Heart right ventricle (tissue), 16 donors: ENCODE results near the gene APCDD1. TPM values are rescaled to one million over a fixed set of nuclear protein-coding genes. Genes with fewer than 3 reads are reported as not detected.
A peak's percentile ranks its signal among the peaks of the same experiment; 100 is the strongest.

Experiments
- ATAC-seq, 8 donors: fragments of 200-7000 bp; cut with Tn5 transposase; one replicate each; pipeline ENCODE4 v1.9.1; 2020; ENCODE audit warnings: mild to moderate bottlenecking in 8 of 8, moderate library complexity in 8 of 8, moderate number of reproducible peaks in 1 of 8
- DNase-seq, 2 donors: peaks; one replicate each; pipeline ENCODE4 v3.0.0-alpha.2; 2020
- H3K27ac ChIP-seq, 10 donors: fragments of 200-600 bp; sonication (generic) in 2 of 10; one replicate each; pipeline versions ENCODE4 v1.5.0 to v1.8.0; 2020 to 2022; ENCODE audit warnings: mild to moderate bottlenecking in 3 of 10
- H3K27me3 ChIP-seq, 7 donors: fragments of 200-600 bp; one replicate each; pipeline ENCODE4 v1.8.0; 2021 to 2022; ENCODE audit warnings: mild to moderate bottlenecking in 2 of 7
- H3K36me3 ChIP-seq, 9 donors: fragments of 200-600 bp; sonication (generic) in 1 of 9; one replicate each; pipeline versions ENCODE4 v1.5.0 to v1.8.0; 2020 to 2022; ENCODE audit warnings: mild to moderate bottlenecking in 2 of 9
- H3K4me1 ChIP-seq, 9 donors: fragments of 200-600 bp; sonication (generic) in 1 of 9; one replicate each; pipeline versions ENCODE4 v1.5.0 to v1.8.0; 2020 to 2022; ENCODE audit warnings: mild to moderate bottlenecking in 4 of 9
- H3K4me3 ChIP-seq, 10 donors: fragments of 200-600 bp; sonication (generic) in 2 of 10; one replicate each; pipeline versions ENCODE4 v1.5.0 to v1.8.0; 2020 to 2022; ENCODE audit warnings: mild to moderate bottlenecking in 7 of 10, moderate library complexity in 2 of 10
- H3K9me3 ChIP-seq, 11 donors: fragments of 200-600 bp in 10 of 11; sonication (generic) in 2 of 11; one replicate each; pipeline versions ENCODE4 v1.5.0 to v1.8.0; 2013 to 2022; ENCODE audit warnings: mild to moderate bottlenecking in 2 of 11, control low read depth in 1 of 11, moderate library complexity in 1 of 11
- CTCF ChIP-seq, 9 donors: fragments of 200-600 bp; sonication (generic) in 2 of 9; IDR thresholded peaks; one replicate each; pipeline versions ENCODE4 v1.5.0 to v1.8.0; 2021 to 2022; ENCODE audit warnings: antibody characterized with exemption in 9 of 9, mild to moderate bottlenecking in 5 of 9, moderate library complexity in 1 of 9
- WGBS, 2 donors: extraction: QIAGEN DNeasy Blood & Tissue Kit; methylation state at CpG; one replicate each; pipeline ENCODE4 v1.1.7; 2013; ENCODE audit warnings: inconsistent platforms in 1 of 2; 5-methylcytosine and 5-hydroxymethylcytosine counted together
- intact Hi-C, 10 donors: fragments of 100-400 bp; cut with DNase I; formaldehyde crosslinking; loops; one replicate each; pipeline versions ENCODE4 v1.11.1 to v1.14.2; 2022
- polyA plus RNA-seq, 2 donors: library from polyadenylated mRNA; stranded (reverse); fragments of 200-250 nt; gene quantifications; one replicate each; pipeline ENCODE4 v1.2.3, GENCODE V29; 2013
- total RNA-seq, 10 donors: library from RNA; stranded (reverse); fragmentation: NEBNext Ultra II Directional in 3 of 10; extraction: Animal tissue kit (Norgen Biotek cat#: 25700) in 3 of 10; gene quantifications; one replicate each; pipeline versions ENCODE4 v1.2.1 to v1.2.4, GENCODE V29; 2021 to 2023
- donor health status: Arrhythmogenic right ventricular cardiomyopathy.
- donor health status: ischemic (EF 13 %, LVEDD 7.1; RV severe dilation, severe dysfunction).
- donor health status: healthy with polysubstance abuse.
- donor health status: DM: no; HTN: yes; CAD: no.
- donor health status: DM: no; HTN: no; CAD: no.
- donor health status: ischemic (EF 25% LVEDD 6.9; RV normal size, moderate dysfunction).
- donor health status: ischemic (EF 25% LVEDD 5.7; RV mildly dilated, moderate dysfunction).
- donor health status: healthy.
- donor health status: DM: yes; HTN: yes; CAD: no.
- donor health status: Ischemic cardiomyopathy.
- donor health status: ischemic (EF 35%, LVEDD 5.7; RV mildly dilated, moderate dysfunction).
- donor health status: nonischemic (EF 11% LVEDD 7.7; RV severe dilation, severe dysfunction).
- donor health status: DM: yes; HTN: yes; CAD: no.
- donor health status: PGD.
- donor health status: ischemic (EF 29% LVEDD 5.4; RV normal size, mild dysfunction).
- donor health status: nonischemic (EF 23%, LVEDD 6.1; RV moderate dilation, normal function).

Gene APCDD1
- total and polyA plus RNA-seq, 12 donors = 10.2 to 40.4 (median 18.3) TPM

GRCh38 chr18:10481831-10482230, 27.4 kb downstream of the APCDD1 start:
- Histone ChIP-seq H3K27me3 (no peaks in the 10 kb centered on the region), H3K4me1 (peaks cover 0 to 38% (median 10%) of the 10 kb centered on the region in 9 donors), H3K9me3 (no peaks in the 10 kb centered on the region), H3K36me3 (peaks cover 0 to 15% (median 0%) of the 10 kb centered on the region in 9 donors), H3K4me3 (no peak overlapping the region), H3K27ac (peak overlapping the region in 1 of 10 donors; percentile 26)
- 77% methylated on average over 9 of the region's 9 CpGs for WGBS, 2 donors
- intact Hi-C loops = loop anchor here in 1 of 10 donors (5.0 kb wide), 1 partner anchor 40 kb away; no protein-coding TSS in a partner anchor
- no peak for TF ChIP-seq CTCF (IDR thresholded peaks at IDR 0.05)
- no peak for ATAC-seq
- DNase-seq = no peak

DNA sequence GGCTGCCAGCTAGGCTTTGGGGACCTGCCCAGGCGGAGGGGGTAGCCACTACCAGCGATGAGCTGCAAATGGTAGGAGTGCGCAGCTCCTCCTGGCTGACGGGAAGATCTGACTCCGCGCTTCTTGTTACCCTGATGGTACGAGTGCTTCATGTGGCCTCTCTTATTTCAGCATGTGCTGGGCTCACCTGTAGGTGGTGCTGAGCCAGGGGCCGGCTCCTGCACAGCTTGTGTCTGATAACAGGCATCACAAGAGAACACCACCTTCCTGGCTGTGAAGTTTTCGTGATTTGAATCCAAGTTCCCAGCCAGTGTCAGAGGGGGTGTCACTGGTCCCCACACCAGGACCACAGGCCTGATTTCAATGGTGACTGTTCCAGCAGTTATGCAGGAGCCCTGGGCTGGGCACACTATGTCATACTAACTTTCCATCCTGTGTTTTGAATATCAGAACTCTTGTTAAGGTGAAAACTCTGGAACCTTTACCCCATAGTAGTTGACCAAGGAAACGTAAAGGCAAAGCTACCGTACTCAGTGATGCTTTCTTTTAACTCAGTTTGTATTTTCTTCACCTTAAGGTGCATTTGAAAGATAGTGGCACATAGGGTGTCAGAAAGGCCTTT, 28.0 kb downstream of the APCDD1 start:
- H3K27ac ChIP-seq = peak overlapping the region in 3 of 10 donors; percentile 13 to 50 (median 36)
- H3K36me3 ChIP-seq = peaks cover 0 to 22% (median 0%) of the 10 kb centered on the region in 9 donors
- ATAC-seq (no peak), DNase-seq (no peak)
- WGBS, 2 donors = 91 to 96% methylated on average over 11 of the region's 11 CpGs
- H3K4me1 ChIP-seq = peaks cover 0 to 31% (median 5%) of the 10 kb centered on the region in 9 donors
- no peaks in the 10 kb centered on the region for H3K27me3 ChIP-seq
- no peak overlapping the region for H3K4me3 ChIP-seq
- TF ChIP-seq CTCF (IDR thresholded peaks at IDR 0.05) = no peak
- no peaks in the 10 kb centered on the region for H3K9me3 ChIP-seq
- intact Hi-C loops = loop anchor here in 1 of 10 donors (5.0 kb wide), 1 partner anchor 40 kb away; no protein-coding TSS in a partner anchor

DNA sequence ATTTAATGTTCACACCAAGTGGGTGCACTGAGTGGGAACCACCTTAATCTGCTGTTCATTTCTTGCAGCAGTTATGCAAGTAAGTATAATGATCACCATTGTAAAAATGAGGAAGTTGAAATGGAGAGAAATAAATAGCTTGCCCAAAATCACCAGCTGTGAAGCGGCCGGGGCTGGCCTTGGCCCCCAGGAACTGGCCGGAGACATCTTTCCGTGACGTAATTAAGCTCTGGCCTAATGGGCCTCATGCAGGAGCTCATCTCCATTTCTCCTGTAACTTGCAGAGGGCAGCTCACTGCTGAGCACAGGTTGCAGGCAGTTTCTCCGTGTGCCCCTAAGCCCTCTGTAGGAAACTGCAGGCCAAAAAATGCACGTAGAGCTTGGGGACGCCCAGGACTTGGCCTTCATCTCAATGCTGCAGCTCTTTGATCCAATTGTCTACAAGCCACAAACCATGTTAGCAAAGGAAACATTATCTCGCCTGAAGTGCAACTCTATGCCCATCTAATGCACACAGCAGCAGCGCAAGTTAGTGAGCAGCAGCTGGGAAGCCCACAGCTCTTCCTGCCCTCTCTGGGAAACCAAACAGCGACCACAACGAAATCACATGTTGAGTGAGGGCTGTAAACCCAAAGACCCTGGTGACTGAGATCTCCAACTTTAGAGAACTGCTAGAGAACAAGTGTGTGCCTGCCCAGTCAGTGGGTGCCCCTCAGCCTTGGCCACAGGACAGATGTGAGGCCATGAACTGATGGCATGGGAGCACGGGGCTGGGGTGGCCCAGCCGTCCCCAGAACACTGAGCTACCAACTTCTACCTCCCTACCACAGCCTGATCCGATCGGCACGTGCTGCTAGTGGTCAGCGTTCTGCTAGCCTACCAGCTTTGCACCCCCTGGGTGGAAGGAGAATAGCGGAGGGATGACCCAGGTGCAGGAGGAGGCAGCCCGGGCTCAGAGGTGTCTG, 28.8 kb downstream of the APCDD1 start:
- H3K4me3 ChIP-seq = no peak overlapping the region
- intact Hi-C loops = loop anchor here in 1 of 10 donors (5.0 kb wide), 1 partner anchor 41 kb away; no protein-coding TSS in a partner anchor
- 84 to 88% methylated on average over 20 of the region's 20 CpGs for whole genome bisulfite sequencing, 2 donors
- H3K27ac ChIP-seq = peak overlapping the region in 2 of 10 donors; percentile 36 to 50
- H3K4me1 ChIP-seq = peaks cover 0 to 23% (median 5%) of the 10 kb centered on the region in 9 donors
- ATAC-seq (peak in 7 of 8 donors; percentile 52 to 84 (median 72)), DNase-seq (peak in 1 of 2 donors; percentile 50)
- H3K36me3 ChIP-seq = peaks cover 0 to 26% (median 0%) of the 10 kb centered on the region in 9 donors
- TF ChIP-seq CTCF (IDR thresholded peaks at IDR 0.05) = no peak
- no peaks in the 10 kb centered on the region for H3K9me3 ChIP-seq
- no peaks in the 10 kb centered on the region for H3K27me3 ChIP-seq

DNA sequence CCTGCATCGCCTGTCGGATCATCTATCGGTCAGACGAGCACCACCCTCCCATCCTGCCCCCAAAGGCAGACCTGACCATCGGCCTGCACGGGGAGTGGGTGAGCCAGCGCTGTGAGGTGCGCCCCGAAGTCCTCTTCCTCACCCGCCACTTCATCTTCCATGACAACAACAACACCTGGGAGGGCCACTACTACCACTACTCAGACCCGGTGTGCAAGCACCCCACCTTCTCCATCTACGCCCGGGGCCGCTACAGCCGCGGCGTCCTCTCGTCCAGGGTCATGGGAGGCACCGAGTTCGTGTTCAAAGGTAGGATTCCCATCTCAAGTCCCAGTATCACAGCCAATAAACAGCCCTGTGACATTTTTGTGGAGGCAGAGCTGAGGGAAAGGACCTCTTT, 31.0 kb downstream of the APCDD1 start:
- WGBS, 2 donors = 96 to 98% methylated on average over 20 of the region's 20 CpGs
- ATAC-seq (no peak), DNase-seq (no peak)
- Histone ChIP-seq H3K27ac (no peak overlapping the region), H3K9me3 (no peaks in the 10 kb centered on the region), H3K36me3 (peaks cover 0 to 35% (median 0%) of the 10 kb centered on the region in 9 donors), H3K4me3 (no peak overlapping the region), H3K4me1 (peaks cover 0 to 13% (median 7%) of the 10 kb centered on the region in 9 donors), H3K27me3 (no peaks in the 10 kb centered on the region)
- intact Hi-C loops = no loop called here
- no peak for TF ChIP-seq CTCF (IDR thresholded peaks at IDR 0.05)
